Measurements from ENCODE around the gene FXYD7.
A peak's percentile ranks its signal among the peaks of the same experiment; 100 is the strongest.
"Not testable (repeated sequence)": the region's sequence is repeated elsewhere in the genome, so short reads cannot be mapped to it uniquely, and the experiment has no call there.

Gene FXYD7

GRCh38 chr19:35194012-35194984 lies 51.2 kb downstream of the FXYD7 start:
- TF ChIP-seq CTCF (IDR thresholded peaks at IDR 0.05; ENCODE audit: control insufficient read depth, extremely low read depth, insufficient read depth), result 0 out of 2 replicates have a peak, but pooled peaks have one; percentile 1
- DNase-seq (ENCODE audit: low read depth), result no peak
- H3K4me3 ChIP-seq (ENCODE audit: low read depth, low read length), result no peak overlapping the region

- no peak overlapping the region for H3K4me3 ChIP-seq (ENCODE audit: low read depth, low read length)
- no peak for DNase-seq (ENCODE audit: low read depth)
- TF ChIP-seq CTCF (IDR thresholded peaks at IDR 0.05; ENCODE audit: control insufficient read depth, extremely low read depth, insufficient read depth), result no peak
Measured at GRCh38 chr19:35195830-35196229, 52.8 kb downstream of the FXYD7 start.

GRCh38 chr19:35196861-35197260 lies 53.8 kb downstream of the FXYD7 start:
- H3K4me3 ChIP-seq (ENCODE audit: low read depth, low read length); DNase-seq (ENCODE audit: low read depth): not testable (repeated sequence)

- no peak for TF ChIP-seq CTCF (IDR thresholded peaks at IDR 0.05; ENCODE audit: control insufficient read depth, extremely low read depth, insufficient read depth)
- DNase-seq (ENCODE audit: low read depth), result no peak
- H3K4me3 ChIP-seq (ENCODE audit: low read depth, low read length), result no peak overlapping the region
Measured at GRCh38 chr19:35199481-35199880, 56.4 kb downstream of the FXYD7 start.

GRCh38 chr19:35202722-35203688 lies 60.0 kb downstream of the FXYD7 start:
- no peak for TF ChIP-seq CTCF (IDR thresholded peaks at IDR 0.05; ENCODE audit: control insufficient read depth, extremely low read depth, insufficient read depth)
- H3K4me3 ChIP-seq (ENCODE audit: low read depth, low read length), result no peak overlapping the region

More at GRCh38 chr19:35202722-35203688, 60.0 kb downstream of the FXYD7 start:
- DNase-seq (ENCODE audit: low read depth), result no peak
